Testis (tissue), 2 donors: ENCODE measurements around the gene CRIM1.

Experiments used
- CTCF ChIP-seq, 3 experiments: fragments of 450-650 bp in 2 of 3; fragments of 200-600 bp in 1 of 3; sonication (generic) in 1 of 3; IDR thresholded peaks; one replicate each; pipeline ENCODE4 v1.5.1; 2016 to 2019; ENCODE audit warnings: antibody characterized with exemption in 3 of 3, mild to moderate bottlenecking in 2 of 3, moderate library complexity in 1 of 3
- POLR2A ChIP-seq: fragments of 450-650 bp; IDR thresholded peaks from one replicate; pipeline ENCODE4 v1.6.1; 2017; ENCODE audit warnings: antibody characterized with exemption, mild to moderate bottlenecking, moderate library complexity

- TF ChIP-seq CTCF (IDR thresholded peaks at IDR 0.05) (no peak), POLR2A (no peak)
Measured at GRCh38 chr2:36405183-36405582, 49.6 kb downstream of the CRIM1 start.
